Lung (tissue), 12 donors: Measurements from ENCODE around the gene BMX. TPM values are rescaled to one million over a fixed set of nuclear protein-coding genes. Genes with fewer than 3 reads are reported as not detected.

ENCODE experiments used
- ATAC-seq: fragments of 200-7000 bp; cut with Tn5 transposase; one replicate; pipeline ENCODE4 v1.9.1; 2020; ENCODE audit warnings: moderate number of reproducible peaks; ENCODE audit not compliant: insufficient read depth, low FRiP score
- DNase-seq, 3 donors: peaks; one replicate each; pipeline ENCODE4 v3.0.0-alpha.2; 2013 to 2017
- H3K27ac ChIP-seq, 2 donors: one replicate each; pipeline ENCODE4 v1.5.1; 2013; ENCODE audit warnings: mild to moderate bottlenecking in 2 of 2, moderate library complexity in 2 of 2, control low read depth in 1 of 2, inconsistent platforms in 1 of 2, low read depth in 1 of 2, low read length in 1 of 2
- H3K27me3 ChIP-seq, 3 donors: one replicate each; pipeline ENCODE4 v1.5.1; 2013; ENCODE audit warnings: low read length in 2 of 3; ENCODE audit not compliant: control insufficient read depth in 3 of 3, insufficient read depth in 3 of 3
- H3K36me3 ChIP-seq, 4 donors: one replicate each; pipeline ENCODE4 v1.5.1; 2013; ENCODE audit warnings: low read length in 4 of 4, mild to moderate bottlenecking in 1 of 4, moderate library complexity in 1 of 4; ENCODE audit not compliant: control insufficient read depth in 4 of 4, insufficient read depth in 4 of 4
- H3K4me1 ChIP-seq, 5 donors: one replicate each; pipeline ENCODE4 v1.5.1; 2013; ENCODE audit warnings: low read length in 5 of 5, mild to moderate bottlenecking in 2 of 5, moderate library complexity in 1 of 5; ENCODE audit not compliant: control insufficient read depth in 5 of 5, insufficient read depth in 5 of 5
- H3K4me3 ChIP-seq: one replicate; pipeline ENCODE4 v1.5.1; 2013; ENCODE audit warnings: mild to moderate bottlenecking, control low read depth, moderate library complexity
- H3K9ac ChIP-seq, 2 donors: one replicate each; pipeline ENCODE4 v1.5.1; 2013; ENCODE audit warnings: low read length in 2 of 2, control low read depth in 1 of 2; ENCODE audit not compliant: insufficient read depth in 1 of 2
- H3K9me3 ChIP-seq, 4 donors: one replicate each; pipeline ENCODE4 v1.5.1; 2013; ENCODE audit warnings: low read length in 3 of 4, mild to moderate bottlenecking in 1 of 4, moderate library complexity in 1 of 4; ENCODE audit not compliant: control insufficient read depth in 4 of 4, insufficient read depth in 3 of 4
- CTCF ChIP-seq: IDR thresholded peaks from 2 replicates; pipeline ENCODE4 v1.5.1; 2012; ENCODE audit warnings: mild to moderate bottlenecking; ENCODE audit errors: control extremely low read depth, extremely low read depth
- WGBS, 2 donors: extraction: QIAGEN DNeasy Blood & Tissue Kit; methylation state at CpG; one replicate each; pipeline ENCODE4 v1.1.7; 2013; 5-methylcytosine and 5-hydroxymethylcytosine counted together
- polyA plus RNA-seq, 2 donors: library from polyadenylated mRNA; stranded (reverse); fragments of 200-250 nt; gene quantifications; one replicate each; pipeline ENCODE4 v1.2.1, GENCODE V29; 2013
- total RNA-seq, 2 donors: library from RNA; depleted of rRNA in 1 of 2; stranded (reverse); fragments of >200 nt in 1 of 2; gene quantifications; one replicate each; pipeline ENCODE4 v1.2.1, GENCODE V29; 2014 to 2021
- donor health status: control.
- donor health status: control.
- donor health status: Bipolar disorder and iron deficiency.
- donor health status: healthy.
- donor health status: DM: yes; HTN: yes; CAD: no.

The BMX gene
- total and polyA plus RNA-seq, 4 donors, result 1.4 to 4.0 (median 2.5) TPM

GRCh38 chrX:15522464-15522863, 21.9 kb downstream of the BMX start:
- no peak overlapping the region for H3K4me3 ChIP-seq
- no peak for TF ChIP-seq CTCF
- 66 to 88% methylated on average over 3 of the region's 3 CpGs for WGBS, 2 donors
- peaks cover 0 to 17% (median 4%) of the 10 kb centered on the region in 5 donors for H3K4me1 ChIP-seq
- ATAC-seq (no peak), DNase-seq (no peak)
- peaks cover 0 to 59% (median 20%) of the 10 kb centered on the region in 3 donors for H3K27me3 ChIP-seq
- H3K9ac ChIP-seq, result no peak overlapping the region
- no peaks in the 10 kb centered on the region for H3K36me3 ChIP-seq
- no peak overlapping the region for H3K27ac ChIP-seq
- H3K9me3 ChIP-seq, result no peaks in the 10 kb centered on the region

DNA sequence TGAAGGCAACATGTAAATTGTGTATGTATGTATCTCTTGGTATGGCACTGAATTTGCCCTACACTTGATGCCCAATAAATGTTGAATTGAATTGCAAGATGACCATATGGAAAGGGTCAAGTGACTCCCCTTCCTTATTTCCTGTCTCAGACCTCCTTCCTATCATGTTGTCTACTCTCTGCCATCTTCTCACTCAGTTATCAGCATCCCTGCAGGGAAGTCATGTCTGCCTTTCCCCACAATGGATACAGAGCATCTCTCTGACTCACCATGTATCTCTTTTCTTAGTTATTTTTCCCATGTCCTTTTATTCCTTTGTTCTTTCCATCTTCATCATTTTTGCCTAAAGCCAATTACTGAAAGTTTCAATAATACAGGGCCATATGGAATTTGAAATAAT, 22.5 kb downstream of the BMX start:
- Histone ChIP-seq H3K4me3 (no peak overlapping the region), H3K36me3 (no peaks in the 10 kb centered on the region), H3K9me3 (no peaks in the 10 kb centered on the region), H3K4me1 (peaks cover 0 to 17% (median 4%) of the 10 kb centered on the region in 5 donors), H3K27me3 (peaks cover 0 to 61% (median 22%) of the 10 kb centered on the region in 3 donors), H3K9ac (no peak overlapping the region), H3K27ac (no peak overlapping the region)
- TF ChIP-seq CTCF, result no peak
- no peak for ATAC-seq
- DNase-seq, result no peak

DNA sequence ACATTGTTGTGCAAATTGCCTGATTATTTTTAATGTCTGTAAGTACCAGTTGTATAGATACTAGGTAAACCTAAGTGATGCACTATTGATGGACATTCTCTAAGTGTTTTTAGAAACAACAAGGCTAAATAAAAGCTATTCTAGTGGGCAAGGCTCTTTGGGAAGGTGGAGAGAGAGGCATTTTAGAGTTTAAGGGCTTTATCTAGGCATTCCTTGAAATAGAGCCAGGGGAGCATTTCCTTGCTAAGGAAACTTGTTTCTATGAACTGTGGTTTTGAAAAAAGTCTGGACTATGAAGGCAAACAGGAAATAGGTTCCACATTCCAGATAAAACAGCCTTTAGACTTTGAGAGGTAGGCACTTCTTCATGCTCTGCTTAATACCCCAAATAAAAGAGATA, 23.8 kb downstream of the BMX start:
- DNase-seq, result peak in 2 of 3 donors; percentile 69 to 85

More for the DNA sequence above, 23.8 kb downstream of the BMX start:
- H3K27me3 ChIP-seq, result peaks cover 0 to 54% (median 19%) of the 10 kb centered on the region in 3 donors
- no peak for TF ChIP-seq CTCF
- ATAC-seq, result no peak
- H3K9me3 ChIP-seq, result no peaks in the 10 kb centered on the region
- H3K9ac ChIP-seq, result no peak overlapping the region
- peaks cover 0 to 17% (median 0%) of the 10 kb centered on the region in 5 donors for H3K4me1 ChIP-seq
- no peak overlapping the region for H3K27ac ChIP-seq
- H3K36me3 ChIP-seq, result no peaks in the 10 kb centered on the region
- H3K4me3 ChIP-seq, result no peak overlapping the region
